Mononuclear cell (primary cell): ENCODE measurements around the gene CELF5. TPM values are rescaled to one million over a fixed set of nuclear protein-coding genes. Genes with fewer than 3 reads are reported as not detected.
"Not testable (repeated sequence)": the region's sequence is repeated elsewhere in the genome, so short reads cannot be mapped to it uniquely, and the experiment has no call there.

Experiments
- H3K27me3 ChIP-seq: 2 replicates; pipeline ENCODE4 v1.6.0; 2011; ENCODE audit warnings: low read length, control low read depth; ENCODE audit not compliant: insufficient read depth
- H3K4me1 ChIP-seq: 2 replicates; pipeline ENCODE4 v1.5.1; 2011; ENCODE audit warnings: mild to moderate bottlenecking, low read length, control low read depth; ENCODE audit not compliant: insufficient read depth
- H3K4me3 ChIP-seq: 2 replicates; pipeline ENCODE4 v1.5.1; 2011; ENCODE audit warnings: mild to moderate bottlenecking, low read length, moderate library complexity
- H3K9me3 ChIP-seq: 2 replicates; pipeline ENCODE4 v1.5.1; 2011; ENCODE audit warnings: low read depth, mild to moderate bottlenecking, control low read depth, low read length
- total RNA-seq: library from RNA; depleted of rRNA; stranded (reverse); fragments of >200 nt; gene quantifications from one replicate; pipeline ENCODE4 v1.2.3, GENCODE V29; 2012

The CELF5 gene
- total RNA-seq, 1 donor, result not detected

GRCh38 chr19:3187662-3188511, 36.6 kb upstream of the CELF5 start:
- no peaks in the 10 kb centered on the region for H3K9me3 ChIP-seq
- H3K4me3 ChIP-seq, result no peak overlapping the region
- H3K27me3 ChIP-seq, result no peaks in the 10 kb centered on the region
- peaks cover 65% of the 10 kb centered on the region for H3K4me1 ChIP-seq

DNA sequence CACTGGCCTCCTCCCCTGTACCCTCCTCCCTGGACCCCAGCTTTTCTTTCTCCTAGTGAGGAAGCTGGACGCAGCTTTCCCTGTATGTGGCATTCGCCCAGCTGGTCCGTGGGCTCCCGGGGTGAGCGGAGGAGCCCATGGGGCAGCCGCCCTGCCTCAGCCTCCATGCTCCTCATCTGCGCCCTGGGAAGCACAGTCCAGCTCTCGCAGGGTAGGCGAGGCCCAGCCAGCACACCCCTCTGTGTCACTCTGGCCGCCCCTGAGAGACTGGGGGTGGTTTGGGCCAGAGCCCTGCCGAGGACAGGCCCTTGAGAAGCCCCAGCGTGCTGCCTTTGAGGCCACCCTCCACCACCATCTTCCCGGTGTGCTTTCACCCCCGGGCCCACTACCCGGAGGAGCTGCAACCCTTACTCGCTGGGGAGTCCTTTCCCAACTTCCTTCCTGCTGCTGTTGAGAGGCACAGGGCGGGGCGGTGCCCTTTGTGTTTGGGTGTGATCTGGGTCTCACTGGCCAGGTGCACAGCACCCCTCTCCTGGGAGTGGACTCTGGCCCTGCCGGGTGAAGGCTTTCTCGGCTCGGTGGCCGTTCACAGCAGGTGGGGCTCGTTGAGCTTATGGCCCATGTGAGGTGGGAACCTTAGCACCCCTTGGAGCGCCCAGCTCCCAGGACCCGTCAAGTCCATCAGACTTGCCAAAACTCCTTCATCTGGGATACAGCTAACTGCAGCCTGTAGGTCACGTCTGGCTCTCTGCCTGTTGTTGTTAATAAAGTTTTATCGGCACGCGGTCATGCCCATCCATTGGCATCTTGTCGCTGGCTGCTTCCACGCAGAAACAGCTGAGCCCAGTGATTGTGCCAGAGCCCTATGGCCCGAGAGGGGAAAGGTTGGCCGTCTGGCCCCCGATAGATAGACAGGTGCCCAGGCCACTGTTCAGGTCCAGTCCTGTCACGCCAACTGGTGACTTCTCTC, 35.5 kb upstream of the CELF5 start:
- Histone ChIP-seq H3K27me3 (no peaks in the 10 kb centered on the region), H3K9me3 (no peaks in the 10 kb centered on the region), H3K4me1 (peaks cover 55% of the 10 kb centered on the region), H3K4me3 (peak overlapping the region; percentile 11)

DNA sequence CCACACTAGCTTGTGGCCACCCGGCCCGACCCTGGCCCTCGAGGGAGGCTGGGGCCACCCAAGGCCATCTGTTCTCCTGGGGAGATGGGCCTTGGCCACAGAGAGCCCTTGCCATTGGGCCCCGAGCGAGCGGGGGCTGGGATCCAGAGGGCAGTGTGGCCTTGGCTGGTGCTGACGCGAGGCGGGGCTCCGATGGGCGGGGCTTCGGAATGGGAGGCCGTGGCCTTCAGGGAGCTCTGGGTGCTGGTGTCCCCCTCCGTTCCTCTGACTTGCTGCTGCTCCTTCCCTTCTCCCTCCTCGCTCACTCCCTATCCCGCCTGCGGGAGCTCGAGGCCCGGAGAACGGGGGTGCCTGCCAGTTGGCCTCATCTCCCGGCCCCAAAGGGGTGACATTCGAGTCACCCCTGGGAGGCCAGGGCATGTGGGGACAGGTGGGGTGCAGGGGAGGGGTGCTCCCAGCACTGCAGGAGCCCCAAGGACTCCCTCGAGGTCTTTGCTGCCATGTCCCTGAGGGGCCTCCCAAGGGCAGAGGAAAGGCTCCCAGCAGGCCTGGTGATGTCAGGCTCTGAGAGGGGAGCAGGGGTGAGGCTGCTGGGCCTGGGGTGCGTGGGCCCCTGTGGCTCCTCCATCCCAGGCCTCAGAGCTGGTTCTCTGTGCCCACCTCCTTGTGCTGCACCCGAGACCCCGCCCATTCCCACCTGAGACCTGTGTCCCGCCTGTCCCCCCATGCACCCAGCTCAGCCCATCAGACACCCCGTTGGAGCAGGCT, 34.6 kb upstream of the CELF5 start:
- Histone ChIP-seq H3K27me3 (no peaks in the 10 kb centered on the region), H3K4me3 (no peak overlapping the region)

GRCh38 chr19:3190470-3190770, 34.0 kb upstream of the CELF5 start:
- Histone ChIP-seq H3K4me3 (no peak overlapping the region), H3K27me3 (no peaks in the 10 kb centered on the region), H3K9me3 (no peaks in the 10 kb centered on the region), H3K4me1 (peaks cover 40% of the 10 kb centered on the region)

More for the DNA sequence above, 34.6 kb upstream of the CELF5 start:
- Histone ChIP-seq H3K4me1 (peaks cover 45% of the 10 kb centered on the region), H3K9me3 (no peaks in the 10 kb centered on the region)

DNA sequence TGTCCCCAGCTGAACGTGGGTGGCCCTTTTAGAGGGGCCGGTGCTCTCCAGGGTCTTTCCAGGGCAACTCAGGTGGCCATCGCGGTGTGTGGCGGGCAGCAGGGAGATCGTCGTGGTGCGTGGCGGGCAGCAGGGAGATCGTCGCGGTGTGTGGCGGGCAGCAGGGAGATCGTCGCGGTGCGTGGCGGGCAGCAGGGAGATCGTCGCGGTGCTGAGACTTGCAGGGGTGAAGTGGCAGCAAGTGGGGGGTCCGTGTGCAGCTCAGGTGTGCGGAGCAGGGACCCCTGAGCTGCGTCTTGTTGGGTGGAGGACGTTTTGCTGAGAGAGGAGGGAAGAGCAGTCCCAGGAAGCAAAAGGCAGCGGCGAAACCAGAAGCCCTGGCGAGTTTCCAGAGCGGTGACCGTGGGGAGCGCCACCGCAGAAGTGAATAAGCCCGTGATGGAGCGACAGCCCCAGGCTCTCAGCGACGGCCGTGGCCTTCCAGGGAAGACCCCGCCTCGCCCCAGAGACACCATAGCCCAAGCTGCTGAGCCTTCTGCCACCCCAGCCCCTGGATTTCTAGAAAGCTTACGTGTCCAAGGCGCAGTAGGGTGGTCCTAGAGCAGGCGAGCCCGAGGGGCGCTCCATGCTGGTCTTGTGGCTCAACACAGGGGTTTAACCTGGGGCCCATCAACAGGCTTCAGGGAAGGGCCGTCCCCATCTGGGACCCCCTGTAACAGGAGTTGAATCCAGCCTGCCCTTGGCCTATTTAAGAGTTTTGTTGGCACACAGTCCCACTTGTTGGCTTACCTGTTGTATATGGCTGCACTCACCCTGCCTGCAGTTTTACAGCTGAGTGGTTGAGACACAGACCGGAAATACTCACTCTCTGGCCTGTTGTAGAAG, 33.3 kb upstream of the CELF5 start:
- Histone ChIP-seq H3K4me1 (peaks cover 39% of the 10 kb centered on the region), H3K9me3 (no peaks in the 10 kb centered on the region), H3K27me3 (no peaks in the 10 kb centered on the region), H3K4me3 (no peak overlapping the region)

DNA sequence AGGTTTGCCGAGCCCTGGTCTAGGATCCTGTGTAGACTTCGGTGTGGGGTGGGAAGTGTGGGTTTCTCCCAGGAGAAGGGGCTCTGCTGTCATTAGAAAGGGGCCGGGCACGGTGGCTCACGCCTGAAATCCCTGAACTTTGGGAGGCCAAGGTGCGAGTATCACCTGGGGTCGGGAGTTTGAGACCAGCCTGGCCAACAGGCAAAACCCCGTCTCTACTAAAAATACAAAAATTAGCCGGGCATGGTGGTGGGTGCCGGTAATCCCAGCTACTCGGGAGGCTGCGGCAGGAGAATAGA, 32.7 kb upstream of the CELF5 start:
- not testable (repeated sequence) for H3K9me3 ChIP-seq, H3K4me3 ChIP-seq, H3K27me3 ChIP-seq
- H3K4me1 ChIP-seq, result peaks cover 33% of the 10 kb centered on the region

- Histone ChIP-seq H3K27me3 (no peaks in the 10 kb centered on the region), H3K4me1 (peaks cover 29% of the 10 kb centered on the region), H3K4me3 (no peak overlapping the region), H3K9me3 (no peaks in the 10 kb centered on the region)
Observed at GRCh38 chr19:3192228-3192635, 32.2 kb upstream of the CELF5 start.

- Histone ChIP-seq H3K27me3 (no peaks in the 10 kb centered on the region), H3K4me3 (no peak overlapping the region), H3K4me1 (peaks cover 24% of the 10 kb centered on the region), H3K9me3 (no peaks in the 10 kb centered on the region)
Observed at GRCh38 chr19:3192684-3193083, 31.8 kb upstream of the CELF5 start.

DNA sequence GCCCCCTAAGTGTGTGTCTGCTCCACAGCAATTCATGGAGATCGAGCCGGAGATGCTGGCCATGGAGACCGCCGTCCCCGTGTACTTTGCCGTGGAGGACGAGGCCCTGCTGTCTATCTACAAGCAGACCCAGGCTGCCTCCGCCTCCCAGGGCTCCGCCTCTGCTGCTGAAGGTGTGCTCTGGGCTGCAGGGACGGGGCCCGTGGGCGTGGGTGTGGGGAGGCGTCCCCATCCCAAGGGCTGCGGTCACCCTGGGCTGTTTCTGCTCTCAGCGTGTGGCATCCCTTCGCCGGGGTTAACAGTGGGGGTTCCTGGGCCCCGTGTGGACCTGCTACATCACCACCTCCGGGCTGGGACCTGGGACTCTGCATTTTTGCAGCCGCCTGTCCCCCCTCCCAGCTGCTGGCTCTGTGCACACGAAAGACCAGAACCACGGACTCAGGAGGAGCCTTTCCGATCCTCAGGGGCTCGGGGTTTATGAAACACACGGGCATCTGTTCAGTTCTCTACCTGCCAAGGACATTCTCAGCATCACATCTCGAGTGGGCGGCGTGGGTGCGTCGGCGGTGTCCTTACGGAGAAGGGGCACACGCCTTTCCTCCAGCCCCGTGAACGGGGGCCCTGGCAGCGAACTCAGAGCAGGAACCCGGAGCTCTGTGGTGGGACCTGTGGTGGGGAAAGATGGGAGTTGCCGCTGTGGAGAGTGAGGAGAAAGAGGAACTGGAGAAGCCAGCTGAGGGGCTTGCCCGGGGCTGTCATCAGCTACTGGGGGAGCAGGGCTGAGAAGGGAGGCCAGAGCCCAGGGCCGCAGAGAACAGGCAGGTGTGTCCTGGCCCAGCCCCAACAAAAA, 31.0 kb upstream of the CELF5 start:
- H3K27me3 ChIP-seq, result no peaks in the 10 kb centered on the region
- peaks cover 16% of the 10 kb centered on the region for H3K4me1 ChIP-seq
- H3K9me3 ChIP-seq, result no peaks in the 10 kb centered on the region
- H3K4me3 ChIP-seq, result no peak overlapping the region

DNA sequence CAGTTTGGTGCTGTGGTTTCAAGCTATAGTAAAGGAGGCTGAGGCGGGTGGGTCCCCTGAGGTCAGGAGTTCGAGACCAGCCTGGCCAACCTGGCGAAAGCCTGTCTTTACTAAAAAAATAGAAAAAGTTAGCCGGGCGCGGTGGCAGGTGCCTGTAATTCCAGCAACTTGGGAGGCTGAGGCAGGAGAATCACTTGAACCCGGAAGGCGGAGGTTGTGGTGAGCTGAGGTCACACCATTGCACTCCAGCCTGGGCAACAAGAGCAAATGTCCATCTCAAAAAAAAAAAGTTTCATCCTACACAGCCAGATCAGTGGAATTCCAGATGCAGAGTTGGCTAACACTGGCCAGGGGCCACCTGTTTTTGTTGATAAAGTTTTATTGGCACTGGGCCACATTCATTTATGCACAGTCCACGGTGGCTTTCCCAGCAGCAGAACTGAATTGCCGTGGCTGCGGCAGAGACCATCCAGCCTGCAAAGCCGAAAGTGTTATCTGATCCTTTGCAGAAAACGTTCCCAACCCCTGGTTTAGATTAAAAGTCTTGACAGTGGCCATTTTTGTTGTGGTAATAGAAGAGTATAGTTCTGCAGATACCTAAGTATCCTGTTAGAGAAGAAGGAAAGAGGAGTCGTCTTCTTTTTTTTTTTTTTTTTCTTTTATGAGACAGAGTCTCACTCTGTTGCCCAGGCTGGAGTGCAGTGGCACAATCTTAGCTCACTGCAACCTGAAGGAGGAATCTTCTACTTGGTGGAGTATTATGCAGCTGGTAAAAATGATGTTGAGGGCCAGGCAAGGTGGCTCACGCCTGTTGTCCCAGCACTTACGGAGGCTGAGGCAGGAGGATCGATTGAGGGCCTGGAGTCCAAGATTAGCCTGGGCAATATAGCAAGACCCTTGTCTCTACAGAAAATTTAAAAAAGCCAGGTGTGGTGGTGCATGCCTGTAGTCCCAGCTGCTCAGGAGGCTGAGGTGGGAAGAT, 30.1 kb upstream of the CELF5 start:
- no peak overlapping the region for H3K4me3 ChIP-seq
- H3K27me3 ChIP-seq, result no peaks in the 10 kb centered on the region
- no peaks in the 10 kb centered on the region for H3K9me3 ChIP-seq
- H3K4me1 ChIP-seq, result peaks cover 7% of the 10 kb centered on the region

- Histone ChIP-seq H3K4me1 (no peaks in the 10 kb centered on the region), H3K27me3 (no peaks in the 10 kb centered on the region), H3K4me3 (no peak overlapping the region), H3K9me3 (no peaks in the 10 kb centered on the region)
Observed at GRCh38 chr19:3196064-3196932, 28.2 kb upstream of the CELF5 start.

GRCh38 chr19:3196933-3197205, 27.6 kb upstream of the CELF5 start:
- H3K4me3 ChIP-seq, result no peak overlapping the region
- H3K4me1 ChIP-seq, result no peaks in the 10 kb centered on the region
- H3K9me3 ChIP-seq, result no peaks in the 10 kb centered on the region
- no peaks in the 10 kb centered on the region for H3K27me3 ChIP-seq
